ENCODE results near the gene DOK6.

Gene DOK6

DNA sequence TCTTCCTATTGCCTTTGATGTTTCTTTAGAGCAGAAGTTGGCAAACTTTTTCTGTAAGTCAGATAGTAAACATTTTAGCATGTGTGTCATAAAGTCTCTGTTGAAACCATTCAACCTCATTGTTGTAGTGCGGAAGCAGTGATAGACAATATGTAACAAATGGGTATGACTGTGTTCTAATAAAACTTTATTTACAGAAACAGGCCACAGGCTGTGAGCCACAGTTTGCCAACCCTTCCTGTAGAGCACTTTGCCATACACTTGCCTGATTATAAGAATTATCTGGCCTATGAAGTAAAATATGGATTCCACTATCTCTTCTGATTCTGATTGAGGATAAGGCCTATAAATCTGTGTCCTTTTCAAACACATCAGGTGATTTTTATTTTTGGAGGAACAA lies 237.4 kb downstream of the DOK6 start:
- Histone ChIP-seq H3K9ac (ENCODE audit: low read length) (no peak overlapping the region), H3K79me1 (replicated peaks; ENCODE audit: low read length, poor library complexity, severe bottlenecking) (no peaks in the 10 kb centered on the region), H2AFZ (ENCODE audit: low read depth, low read length) (no peak overlapping the region), H3K27me3 (ENCODE audit: control insufficient read depth in 1 of 2, insufficient read depth in 1 of 2, low read length in 2 of 2) (no peaks in the 10 kb centered on the region), H3K4ac (ENCODE audit: low read depth in 1 of 2, low read length in 2 of 2) (no peak overlapping the region), H4K91ac (ENCODE audit: low read length) (no peak overlapping the region), H3K9me3 (ENCODE audit: control insufficient read depth, low read length) (no peaks in the 10 kb centered on the region), H3K23ac (ENCODE audit: low read length in 2 of 2) (no peak overlapping the region), H2BK5ac (ENCODE audit: low read depth, low read length, poor library complexity, severe bottlenecking) (no peak overlapping the region), H3K4me3 (ENCODE audit: insufficient read depth in 1 of 2, low read depth in 1 of 2, low read length in 2 of 2) (no peak overlapping the region), H3K27ac (ENCODE audit: low read length, poor library complexity, severe bottlenecking) (no peak overlapping the region), H3K18ac (ENCODE audit: low read depth in 1 of 2, low read length in 2 of 2) (no peak overlapping the region), H2BK120ac (ENCODE audit: low read depth, low read length) (no peak overlapping the region), H3K4me2 (ENCODE audit: low read length, poor library complexity, severe bottlenecking) (no peak overlapping the region), H3K4me1 (ENCODE audit: control insufficient read depth, insufficient read depth, low read depth, low read length) (no peaks in the 10 kb centered on the region), H2BK15ac (ENCODE audit: low read depth, poor library complexity, severe bottlenecking) (no peak overlapping the region), H3K36me3 (ENCODE audit: control insufficient read depth in 1 of 2, insufficient read depth in 2 of 2, low read depth in 1 of 2, low read length in 2 of 2) (no peaks in the 10 kb centered on the region), H2BK12ac (ENCODE audit: low read length in 2 of 2) (no peak overlapping the region), H4K8ac (ENCODE audit: low read length) (no peak overlapping the region), H3K14ac (ENCODE audit: low read length in 2 of 2) (no peak overlapping the region), H2AK5ac (ENCODE audit: low read length, severe bottlenecking) (no peak overlapping the region)
- DNase-seq = no peak
- no CpG with 5 or more reads among the region's 1 CpG for WGBS

DNA sequence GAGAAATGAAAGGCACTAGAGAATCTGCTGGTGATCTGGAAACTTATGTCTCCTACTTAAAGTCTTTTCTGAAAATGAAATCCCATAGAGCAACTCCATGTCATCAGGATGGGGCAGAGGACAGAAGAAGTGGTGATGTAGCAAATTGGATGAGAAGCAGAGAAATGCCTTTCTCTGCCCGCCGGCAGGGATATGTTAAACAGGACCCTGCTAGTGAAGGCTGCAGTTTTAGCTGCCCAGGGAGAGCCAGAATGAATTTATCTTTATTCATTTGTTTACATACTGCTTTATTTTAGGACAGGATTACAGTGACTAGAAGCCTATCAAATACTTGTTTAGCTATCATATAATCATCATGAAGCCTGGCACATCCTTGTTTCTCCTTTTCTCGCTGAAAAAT lies 247.0 kb downstream of the DOK6 start:
- H3K4me2 ChIP-seq (ENCODE audit: low read length, poor library complexity, severe bottlenecking) = no peak overlapping the region
- no peaks in the 10 kb centered on the region for H3K4me1 ChIP-seq (ENCODE audit: control insufficient read depth, insufficient read depth, low read depth, low read length)
- H3K18ac ChIP-seq (ENCODE audit: low read depth in 1 of 2, low read length in 2 of 2) = no peak overlapping the region
- no peak overlapping the region for H3K4me3 ChIP-seq (ENCODE audit: insufficient read depth in 1 of 2, low read depth in 1 of 2, low read length in 2 of 2)
- H3K27me3 ChIP-seq (ENCODE audit: control insufficient read depth in 1 of 2, insufficient read depth in 1 of 2, low read length in 2 of 2) = no peaks in the 10 kb centered on the region
- H4K8ac ChIP-seq (ENCODE audit: low read length) = no peak overlapping the region
- WGBS = 100% methylated on average over 1 of the region's 3 CpGs
- no peak overlapping the region for H3K4ac ChIP-seq (ENCODE audit: low read depth in 1 of 2, low read length in 2 of 2)
- no peaks in the 10 kb centered on the region for H3K36me3 ChIP-seq (ENCODE audit: control insufficient read depth in 1 of 2, insufficient read depth in 2 of 2, low read depth in 1 of 2, low read length in 2 of 2)
- no peak overlapping the region for H3K9ac ChIP-seq (ENCODE audit: low read length)
- no peak overlapping the region for H2BK12ac ChIP-seq (ENCODE audit: low read length in 2 of 2)
- H4K91ac ChIP-seq (ENCODE audit: low read length) = no peak overlapping the region
- no peak overlapping the region for H3K23ac ChIP-seq (ENCODE audit: low read length in 2 of 2)
- H3K27ac ChIP-seq (ENCODE audit: low read length, poor library complexity, severe bottlenecking) = no peak overlapping the region
- no peak overlapping the region for H3K14ac ChIP-seq (ENCODE audit: low read length in 2 of 2)
- no peak overlapping the region for H2BK5ac ChIP-seq (ENCODE audit: low read depth, low read length, poor library complexity, severe bottlenecking)
- no peak overlapping the region for H2BK120ac ChIP-seq (ENCODE audit: low read depth, low read length)
- no peak for DNase-seq
- no peak overlapping the region for H2BK15ac ChIP-seq (ENCODE audit: low read depth, poor library complexity, severe bottlenecking)
- H3K79me1 ChIP-seq (replicated peaks; ENCODE audit: low read length, poor library complexity, severe bottlenecking) = no peaks in the 10 kb centered on the region
- H3K9me3 ChIP-seq (ENCODE audit: control insufficient read depth, low read length) = peaks cover 2% of the 10 kb centered on the region
- H2AFZ ChIP-seq (ENCODE audit: low read depth, low read length) = no peak overlapping the region
- no peak overlapping the region for H2AK5ac ChIP-seq (ENCODE audit: low read length, severe bottlenecking)

DNA sequence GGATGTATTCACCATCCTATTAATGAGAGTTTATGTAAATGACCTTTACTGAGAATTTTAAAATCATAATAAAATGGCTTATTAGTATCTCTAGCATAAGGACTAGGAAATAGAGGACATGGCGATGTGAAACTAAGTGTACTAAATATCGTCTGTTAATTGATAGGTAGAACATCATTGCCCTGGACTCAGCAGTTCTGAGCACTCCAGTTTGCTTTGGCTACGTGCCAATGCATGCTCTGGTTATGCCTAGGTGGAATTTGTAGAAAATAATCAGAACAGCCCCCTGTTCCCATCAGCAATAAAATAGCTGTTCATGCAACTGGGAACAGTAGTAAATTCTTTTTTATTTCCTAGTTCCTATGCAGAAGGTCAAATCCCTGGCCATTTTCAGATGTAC lies 247.8 kb downstream of the DOK6 start:
- Histone ChIP-seq H3K9ac (ENCODE audit: low read length) (no peak overlapping the region), H2AK5ac (ENCODE audit: low read length, severe bottlenecking) (no peak overlapping the region), H3K9me3 (ENCODE audit: control insufficient read depth, low read length) (peaks cover 2% of the 10 kb centered on the region), H3K36me3 (ENCODE audit: control insufficient read depth in 1 of 2, insufficient read depth in 2 of 2, low read depth in 1 of 2, low read length in 2 of 2) (no peaks in the 10 kb centered on the region), H3K4me2 (ENCODE audit: low read length, poor library complexity, severe bottlenecking) (no peak overlapping the region), H2BK15ac (ENCODE audit: low read depth, poor library complexity, severe bottlenecking) (no peak overlapping the region), H3K23ac (ENCODE audit: low read length in 2 of 2) (no peak overlapping the region), H4K8ac (ENCODE audit: low read length) (no peak overlapping the region), H3K4me1 (ENCODE audit: control insufficient read depth, insufficient read depth, low read depth, low read length) (no peaks in the 10 kb centered on the region), H2AFZ (ENCODE audit: low read depth, low read length) (no peak overlapping the region), H2BK120ac (ENCODE audit: low read depth, low read length) (no peak overlapping the region), H3K27me3 (ENCODE audit: control insufficient read depth in 1 of 2, insufficient read depth in 1 of 2, low read length in 2 of 2) (no peaks in the 10 kb centered on the region), H2BK12ac (ENCODE audit: low read length in 2 of 2) (no peak overlapping the region), H4K91ac (ENCODE audit: low read length) (no peak overlapping the region), H3K18ac (ENCODE audit: low read depth in 1 of 2, low read length in 2 of 2) (no peak overlapping the region), H2BK5ac (ENCODE audit: low read depth, low read length, poor library complexity, severe bottlenecking) (no peak overlapping the region), H3K27ac (ENCODE audit: low read length, poor library complexity, severe bottlenecking) (no peak overlapping the region), H3K14ac (ENCODE audit: low read length in 2 of 2) (no peak overlapping the region), H3K4ac (ENCODE audit: low read depth in 1 of 2, low read length in 2 of 2) (no peak overlapping the region), H3K4me3 (ENCODE audit: insufficient read depth in 1 of 2, low read depth in 1 of 2, low read length in 2 of 2) (no peak overlapping the region), H3K79me1 (replicated peaks; ENCODE audit: low read length, poor library complexity, severe bottlenecking) (no peaks in the 10 kb centered on the region)
- DNase-seq = no peak
- 80% methylated on average over 3 of the region's 3 CpGs for WGBS

DNA sequence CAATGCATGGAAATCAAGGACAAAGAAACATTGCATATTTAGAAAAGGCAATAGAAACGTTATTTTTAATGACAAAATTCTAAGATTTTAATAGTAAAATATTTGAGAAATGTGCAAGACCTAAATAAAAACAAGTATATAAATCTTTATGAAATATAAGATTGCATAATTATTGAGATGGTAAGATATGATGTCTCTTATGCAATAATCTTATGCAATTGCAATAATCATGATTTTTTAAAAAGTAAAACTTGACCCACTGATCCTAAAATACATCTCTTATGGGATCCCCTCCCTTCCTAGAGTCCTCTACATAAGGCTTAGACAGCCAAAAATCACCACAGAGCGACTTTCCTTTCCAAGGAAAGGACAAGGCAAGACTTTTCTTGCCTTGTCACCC lies 249.0 kb downstream of the DOK6 start:
- Histone ChIP-seq H4K91ac (ENCODE audit: low read length) (no peak overlapping the region), H3K4me1 (ENCODE audit: control insufficient read depth, insufficient read depth, low read depth, low read length) (no peaks in the 10 kb centered on the region), H3K4ac (ENCODE audit: low read depth in 1 of 2, low read length in 2 of 2) (no peak overlapping the region), H3K27ac (ENCODE audit: low read length, poor library complexity, severe bottlenecking) (no peak overlapping the region), H2AK5ac (ENCODE audit: low read length, severe bottlenecking) (no peak overlapping the region), H3K9ac (ENCODE audit: low read length) (no peak overlapping the region), H3K4me3 (ENCODE audit: insufficient read depth in 1 of 2, low read depth in 1 of 2, low read length in 2 of 2) (no peak overlapping the region), H3K23ac (ENCODE audit: low read length in 2 of 2) (no peak overlapping the region), H2BK12ac (ENCODE audit: low read length in 2 of 2) (no peak overlapping the region), H3K18ac (ENCODE audit: low read depth in 1 of 2, low read length in 2 of 2) (no peak overlapping the region), H3K27me3 (ENCODE audit: control insufficient read depth in 1 of 2, insufficient read depth in 1 of 2, low read length in 2 of 2) (no peaks in the 10 kb centered on the region), H3K9me3 (ENCODE audit: control insufficient read depth, low read length) (peaks cover 2% of the 10 kb centered on the region), H2BK5ac (ENCODE audit: low read depth, low read length, poor library complexity, severe bottlenecking) (no peak overlapping the region), H3K14ac (ENCODE audit: low read length in 2 of 2) (no peak overlapping the region), H2BK15ac (ENCODE audit: low read depth, poor library complexity, severe bottlenecking) (no peak overlapping the region), H2AFZ (ENCODE audit: low read depth, low read length) (no peak overlapping the region), H3K79me1 (replicated peaks; ENCODE audit: low read length, poor library complexity, severe bottlenecking) (no peaks in the 10 kb centered on the region), H4K8ac (ENCODE audit: low read length) (no peak overlapping the region), H3K4me2 (ENCODE audit: low read length, poor library complexity, severe bottlenecking) (no peak overlapping the region), H2BK120ac (ENCODE audit: low read depth, low read length) (no peak overlapping the region), H3K36me3 (ENCODE audit: control insufficient read depth in 1 of 2, insufficient read depth in 2 of 2, low read depth in 1 of 2, low read length in 2 of 2) (no peaks in the 10 kb centered on the region)
- WGBS = 75% methylated on average over 1 of the region's 2 CpGs
- DNase-seq = no peak
